GM12873 (cell line): ENCODE measurements around the gene RAB7A.

Source experiments
- TF ChIP-seq, protein P1 (sequence below): IDR thresholded peaks from 2 replicates; pipeline ENCODE4 v1.5.1; 2012; ENCODE audit warnings: low read depth, mild to moderate bottlenecking, moderate library complexity, low read length, control low read depth; ENCODE audit not compliant: insufficient read depth; ENCODE audit errors: missing control alignments

RAB7A gene

DNA sequence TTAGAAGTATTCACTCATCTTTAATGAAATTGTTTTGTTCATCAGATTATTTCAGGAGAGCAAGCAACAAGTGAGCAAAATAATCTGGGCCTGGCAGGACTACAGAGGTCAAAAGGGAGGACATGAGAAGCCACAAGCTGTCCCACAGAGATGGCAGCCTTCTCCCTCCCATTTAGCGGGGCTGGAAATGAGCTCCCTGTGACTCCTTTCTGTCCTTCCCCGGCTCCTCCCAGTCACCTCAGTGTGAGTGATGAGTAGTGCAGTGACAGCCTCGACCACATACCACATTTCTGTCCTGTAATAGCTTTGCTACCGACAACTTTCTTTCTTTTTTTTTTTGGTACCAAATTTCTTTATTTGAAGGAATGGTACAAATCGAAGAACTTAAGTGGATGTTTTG lies 38.0 kb downstream of the RAB7A start:
- TF ChIP-seq, protein P1, sequence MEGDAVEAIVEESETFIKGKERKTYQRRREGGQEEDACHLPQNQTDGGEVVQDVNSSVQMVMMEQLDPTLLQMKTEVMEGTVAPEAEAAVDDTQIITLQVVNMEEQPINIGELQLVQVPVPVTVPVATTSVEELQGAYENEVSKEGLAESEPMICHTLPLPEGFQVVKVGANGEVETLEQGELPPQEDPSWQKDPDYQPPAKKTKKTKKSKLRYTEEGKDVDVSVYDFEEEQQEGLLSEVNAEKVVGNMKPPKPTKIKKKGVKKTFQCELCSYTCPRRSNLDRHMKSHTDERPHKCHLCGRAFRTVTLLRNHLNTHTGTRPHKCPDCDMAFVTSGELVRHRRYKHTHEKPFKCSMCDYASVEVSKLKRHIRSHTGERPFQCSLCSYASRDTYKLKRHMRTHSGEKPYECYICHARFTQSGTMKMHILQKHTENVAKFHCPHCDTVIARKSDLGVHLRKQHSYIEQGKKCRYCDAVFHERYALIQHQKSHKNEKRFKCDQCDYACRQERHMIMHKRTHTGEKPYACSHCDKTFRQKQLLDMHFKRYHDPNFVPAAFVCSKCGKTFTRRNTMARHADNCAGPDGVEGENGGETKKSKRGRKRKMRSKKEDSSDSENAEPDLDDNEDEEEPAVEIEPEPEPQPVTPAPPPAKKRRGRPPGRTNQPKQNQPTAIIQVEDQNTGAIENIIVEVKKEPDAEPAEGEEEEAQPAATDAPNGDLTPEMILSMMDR, result no peak

DNA sequence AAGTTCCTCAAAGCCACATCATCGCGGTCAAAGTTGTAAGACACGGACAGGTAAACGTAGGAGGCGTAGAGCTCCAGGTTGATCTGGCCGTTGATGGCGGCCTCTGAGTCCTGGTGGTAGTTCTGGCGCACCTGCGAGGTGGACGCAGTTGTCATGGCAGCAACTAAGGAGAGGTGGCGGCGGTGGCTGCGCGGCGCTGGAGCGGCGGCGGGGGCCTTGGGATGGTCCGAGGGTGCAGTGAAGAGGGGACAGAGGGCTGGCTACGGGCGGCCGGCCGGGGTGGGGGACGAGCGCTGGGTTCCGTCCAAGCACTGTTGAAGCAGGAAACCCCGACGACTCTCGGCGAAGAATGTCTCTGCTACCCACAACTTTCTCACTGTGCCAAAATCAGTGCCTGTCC lies 38.9 kb downstream of the RAB7A start:
- TF ChIP-seq, protein P1, result no peak

DNA sequence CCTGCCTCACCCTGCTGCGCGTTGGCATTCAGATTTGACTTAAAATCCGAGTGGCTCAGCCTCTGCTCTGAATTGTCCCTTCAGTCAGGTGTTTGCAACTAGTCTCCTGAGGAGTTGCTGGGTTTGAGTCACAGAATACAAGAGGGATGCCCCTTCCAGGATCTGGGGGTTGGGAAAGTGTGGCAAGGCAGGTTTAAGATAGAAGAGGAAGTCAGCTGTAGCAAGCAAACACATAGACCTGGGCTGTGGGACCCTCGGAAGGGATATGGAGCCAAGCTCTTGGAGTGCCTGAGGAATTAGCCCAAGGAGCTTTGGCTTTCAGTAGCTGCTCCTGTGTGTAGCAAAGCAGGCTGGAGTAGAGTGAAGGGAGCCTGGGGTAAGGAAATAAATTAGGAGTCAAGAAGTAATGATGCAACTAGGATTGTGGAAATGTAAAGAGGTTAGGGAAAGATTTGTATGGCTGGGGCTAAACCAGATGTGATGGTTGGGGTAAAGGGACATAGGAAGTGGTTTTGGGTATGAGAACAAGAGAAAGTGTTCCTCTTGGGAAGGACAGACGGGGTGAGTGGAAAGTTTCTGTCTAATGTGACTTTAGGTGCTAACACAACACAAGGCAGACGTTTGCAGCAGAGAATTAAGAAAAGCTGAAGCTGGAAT lies 41.2 kb downstream of the RAB7A start:
- TF ChIP-seq, protein P1, result no peak

DNA sequence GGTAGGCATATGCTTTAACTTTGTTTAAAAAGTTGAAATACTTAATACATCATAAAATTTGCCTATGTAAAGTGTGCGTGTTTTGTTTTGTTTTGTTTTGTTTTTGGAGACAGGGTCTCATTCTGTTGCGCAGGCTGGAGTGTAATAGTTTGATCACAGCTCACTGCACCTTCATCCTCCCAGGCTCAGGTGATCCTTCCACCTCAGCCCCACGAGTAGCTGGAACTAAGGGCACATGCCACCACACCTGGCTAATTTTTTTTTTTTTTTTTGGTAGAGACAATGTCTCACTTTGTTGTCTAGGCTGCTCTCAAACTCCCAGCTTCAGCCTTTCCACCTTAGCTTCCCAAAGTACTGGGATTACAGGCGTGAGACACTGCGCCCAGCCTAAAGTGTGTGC lies 42.5 kb downstream of the RAB7A start:
- TF ChIP-seq, protein P1, result no peak

DNA sequence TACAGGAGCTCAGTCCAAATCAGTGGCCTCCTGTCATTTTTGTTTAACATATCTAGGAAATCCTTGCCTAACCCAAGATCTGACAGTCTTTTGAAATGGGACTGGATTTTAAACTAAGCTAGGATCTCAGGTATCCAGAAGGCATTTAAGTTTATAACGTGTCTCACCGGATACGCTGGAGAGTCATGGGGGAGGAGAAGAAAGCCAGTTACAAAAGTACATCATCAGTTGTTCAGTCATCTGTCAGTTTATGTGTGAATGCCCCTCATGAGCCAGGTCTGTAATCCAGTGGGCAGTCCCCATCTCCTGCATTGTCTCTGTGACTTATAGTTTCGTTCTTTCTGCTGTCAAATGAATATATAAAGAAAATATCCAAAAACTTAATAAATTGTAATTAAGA lies 44.4 kb downstream of the RAB7A start:
- TF ChIP-seq, protein P1, result no peak

DNA sequence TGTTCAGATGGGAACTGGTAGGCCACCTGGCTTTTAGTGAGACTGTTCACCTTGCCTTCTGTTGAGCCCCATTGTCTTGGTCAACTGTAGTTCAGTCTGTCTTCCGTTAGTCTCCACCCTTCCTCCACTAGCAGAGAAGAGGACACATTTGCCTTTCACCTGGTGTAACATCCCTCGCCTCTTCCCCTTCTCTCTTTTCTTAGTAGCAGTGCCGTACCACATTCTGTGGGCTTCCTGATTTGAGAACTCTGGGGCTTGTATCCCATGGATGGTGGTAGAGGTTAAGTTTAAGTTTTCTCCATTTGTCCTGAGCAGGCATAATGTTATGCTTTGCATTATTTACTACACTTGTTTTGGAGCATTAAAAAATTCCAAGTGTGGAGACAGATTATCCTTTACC lies 49.3 kb downstream of the RAB7A start:
- TF ChIP-seq, protein P1, result no peak

DNA sequence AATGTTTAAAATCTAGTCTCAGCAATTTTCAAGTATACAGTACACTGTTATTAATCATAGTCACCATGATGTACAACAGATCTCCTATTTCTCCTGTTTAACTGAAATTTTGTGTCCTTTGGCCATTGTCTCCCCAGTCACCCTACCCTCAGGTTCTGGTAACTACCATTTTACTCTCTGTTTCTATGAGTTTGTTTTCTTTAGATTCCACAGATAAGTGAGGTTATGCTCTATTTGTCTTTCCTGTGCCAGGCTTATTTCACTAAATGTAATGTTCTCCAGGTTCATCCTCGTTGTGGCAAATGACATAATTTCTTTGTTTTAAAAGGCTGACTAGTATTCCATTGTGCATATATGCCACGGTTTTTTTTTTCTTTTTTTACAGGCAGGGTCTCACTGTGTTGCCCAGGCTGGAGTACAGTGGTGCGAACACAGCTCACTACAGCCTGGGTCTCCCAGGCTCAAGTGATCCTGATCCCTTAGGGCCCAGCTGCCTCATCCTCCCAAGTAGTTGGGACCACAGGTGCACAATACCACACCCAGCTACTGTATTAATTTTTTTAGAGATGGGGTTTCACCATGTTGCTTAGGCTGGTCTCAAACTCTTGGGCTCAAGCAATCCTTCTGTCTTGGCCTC lies 50.0 kb downstream of the RAB7A start:
- TF ChIP-seq, protein P1, result no peak
